Measurements from ENCODE around the gene SELP.
A peak's percentile ranks its signal among the peaks of the same experiment; 100 is the strongest.

SELP gene

GRCh38 chr1:169574336-169574735, 55.6 kb downstream of the SELP start:
- no peak for DNase-seq

GRCh38 chr1:169572187-169572586, 57.7 kb downstream of the SELP start:
- DNase-seq = no peak

- DNase-seq = no peak
Observed at GRCh38 chr1:169571450-169571849, 58.5 kb downstream of the SELP start.

GRCh38 chr1:169570172-169570574, 59.8 kb downstream of the SELP start:
- no peak for DNase-seq

- no peak for DNase-seq
Observed at GRCh38 chr1:169568497-169568896, 61.4 kb downstream of the SELP start.

- DNase-seq = no peak
Observed at GRCh38 chr1:169565335-169566271, 64.3 kb downstream of the SELP start.

GRCh38 chr1:169563650-169564049, 66.3 kb downstream of the SELP start:
- DNase-seq = no peak

GRCh38 chr1:169563019-169563615, 66.8 kb downstream of the SELP start:
- DNase-seq = no peak

GRCh38 chr1:169561692-169562091, 68.2 kb downstream of the SELP start:
- DNase-seq = no peak

- no peak for DNase-seq
Observed at GRCh38 chr1:169557131-169557530, 72.8 kb downstream of the SELP start.

- peak in 1 of 14 donors; percentile 2 for DNase-seq
Observed at GRCh38 chr1:169550294-169550693, 79.6 kb downstream of the SELP start.

- DNase-seq = no peak
Observed at GRCh38 chr1:169548282-169548681, 81.6 kb downstream of the SELP start.

- DNase-seq = peak in 8 of 14 donors; percentile 1 to 33 (median 10)
Observed at GRCh38 chr1:169546087-169546995, 83.6 kb downstream of the SELP start.

- DNase-seq = no peak
Observed at GRCh38 chr1:169545472-169545871, 84.5 kb downstream of the SELP start.

- no peak for DNase-seq
Observed at GRCh38 chr1:169538998-169539871, 90.7 kb downstream of the SELP start.

Data from C1 segment of cervical spinal cord (tissue), 14 donors.